Measurements from ENCODE around the gene ALK.

- no peak for TF ChIP-seq CTCF (IDR thresholded peaks at IDR 0.05)
- no peak for TF ChIP-seq POLR2A (IDR thresholded peaks at IDR 0.05; ENCODE audit: low read depth)
Measured at GRCh38 chr2:29240601-29241000, 680.8 kb downstream of the ALK start.

Measured in esophagus muscularis mucosa (tissue), 3 donors.